ENCODE results near the gene CALD1. TPM values are rescaled to one million over a fixed set of nuclear protein-coding genes. Genes with fewer than 3 reads are reported as not detected.

Gene CALD1
- total RNA-seq, 2 donors from 2014 or later = 10.8 to 20.0 TPM

GRCh38 chr7:134927723-134928122, 148.3 kb downstream of the CALD1 start:
- Mint-ChIP-seq H3K27ac (no peak overlapping the region), H3K36me3 (ENCODE audit: insufficient read depth in 2 of 2) (peaks cover 0 to 1% of the 10 kb centered on the region in 2 donors), H3K4me1 (ENCODE audit: low read depth) (peaks cover under 1% of the 10 kb centered on the region), H3K27me3 (ENCODE audit: low read depth) (no peaks in the 10 kb centered on the region), H3K9me3 (peaks cover 5 to 6% of the 10 kb centered on the region in 2 donors), H3K4me3 (no peak overlapping the region)
- ATAC-seq (replicated peaks in 1 of 2) (no peak), DNase-seq (no peak)

- H3K36me3 Mint-ChIP-seq (ENCODE audit: insufficient read depth in 2 of 2) = peaks cover 0 to 1% of the 10 kb centered on the region in 2 donors
- no peak overlapping the region for H3K4me3 Mint-ChIP-seq
- H3K27me3 Mint-ChIP-seq (ENCODE audit: low read depth) = no peaks in the 10 kb centered on the region
- H3K27ac Mint-ChIP-seq = no peak overlapping the region
- ATAC-seq (replicated peaks in 1 of 2) (no peak), DNase-seq (no peak)
- peaks cover 5 to 6% of the 10 kb centered on the region in 2 donors for H3K9me3 Mint-ChIP-seq
- peaks cover 9% of the 10 kb centered on the region for H3K4me1 Mint-ChIP-seq (ENCODE audit: low read depth)
Measured at GRCh38 chr7:134928554-134928953, 149.1 kb downstream of the CALD1 start.

DNA sequence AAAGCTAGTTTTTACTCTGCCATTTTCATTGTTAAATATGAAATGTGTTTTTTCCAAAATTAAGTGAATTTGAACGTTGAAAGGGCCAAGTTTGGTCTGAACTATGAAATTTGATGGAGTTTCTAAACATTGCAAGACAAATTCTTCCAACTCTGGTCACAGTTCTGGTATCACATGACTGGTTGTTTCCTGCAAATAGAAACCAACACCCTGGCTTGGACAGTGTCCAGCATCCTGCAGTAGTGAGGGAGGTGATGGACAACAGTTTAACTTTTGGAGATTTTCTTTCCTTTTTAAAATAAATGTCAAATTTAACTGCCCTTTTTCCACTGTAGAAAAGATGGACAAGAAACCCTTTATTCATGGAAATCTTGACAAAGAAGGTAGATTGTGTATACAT, 152.1 kb downstream of the CALD1 start:
- peaks cover 19% of the 10 kb centered on the region for H3K4me1 Mint-ChIP-seq (ENCODE audit: low read depth)
- no peak overlapping the region for H3K4me3 Mint-ChIP-seq
- no peak overlapping the region for H3K27ac Mint-ChIP-seq
- H3K9me3 Mint-ChIP-seq = peaks cover 0 to 3% of the 10 kb centered on the region in 2 donors
- DNase-seq (no peak), ATAC-seq (replicated peaks in 1 of 2) (no peak)
- H3K36me3 Mint-ChIP-seq (ENCODE audit: insufficient read depth in 2 of 2) = peaks cover 0 to 1% of the 10 kb centered on the region in 2 donors
- H3K27me3 Mint-ChIP-seq (ENCODE audit: low read depth) = no peaks in the 10 kb centered on the region

- no peak for DNase-seq
- peaks cover 0 to 3% of the 10 kb centered on the region in 2 donors for H3K9me3 Mint-ChIP-seq
- peaks cover 2% of the 10 kb centered on the region for H3K27me3 Mint-ChIP-seq (ENCODE audit: low read depth)
- H3K36me3 Mint-ChIP-seq (ENCODE audit: insufficient read depth in 2 of 2) = peaks cover 0 to 1% of the 10 kb centered on the region in 2 donors
- peak overlapping the region; percentile 38 to 41 for H3K4me3 Mint-ChIP-seq
- ATAC-seq (replicated peaks in 1 of 2) = no peak
- peak overlapping the region; percentile 4 for H3K27ac Mint-ChIP-seq
- peaks cover 29% of the 10 kb centered on the region for H3K4me1 Mint-ChIP-seq (ENCODE audit: low read depth)
Measured at GRCh38 chr7:134932707-134933370, 153.4 kb downstream of the CALD1 start.

GRCh38 chr7:134933460-134934068, 154.1 kb downstream of the CALD1 start:
- DNase-seq (no peak), ATAC-seq (replicated peaks in 1 of 2) (no peak)
- Mint-ChIP-seq H3K27ac (peak overlapping the region; percentile 4), H3K4me3 (peak overlapping the region; percentile 38 to 41), H3K27me3 (ENCODE audit: low read depth) (peaks cover 8% of the 10 kb centered on the region), H3K4me1 (ENCODE audit: low read depth) (peaks cover 29% of the 10 kb centered on the region), H3K9me3 (peaks cover 0 to 3% of the 10 kb centered on the region in 2 donors), H3K36me3 (ENCODE audit: insufficient read depth in 2 of 2) (peaks cover 0 to 1% of the 10 kb centered on the region in 2 donors)

- peaks cover 8% of the 10 kb centered on the region for H3K27me3 Mint-ChIP-seq (ENCODE audit: low read depth)
- H3K27ac Mint-ChIP-seq = no peak overlapping the region
- no peak for DNase-seq
- H3K4me1 Mint-ChIP-seq (ENCODE audit: low read depth) = peaks cover 29% of the 10 kb centered on the region
- H3K36me3 Mint-ChIP-seq (ENCODE audit: insufficient read depth in 2 of 2) = peaks cover 0 to 1% of the 10 kb centered on the region in 2 donors
- ATAC-seq (replicated peaks in 1 of 2) = no peak
- peaks cover 0 to 3% of the 10 kb centered on the region in 2 donors for H3K9me3 Mint-ChIP-seq
- no peak overlapping the region for H3K4me3 Mint-ChIP-seq
Measured at GRCh38 chr7:134935701-134936100, 156.3 kb downstream of the CALD1 start.

DNA sequence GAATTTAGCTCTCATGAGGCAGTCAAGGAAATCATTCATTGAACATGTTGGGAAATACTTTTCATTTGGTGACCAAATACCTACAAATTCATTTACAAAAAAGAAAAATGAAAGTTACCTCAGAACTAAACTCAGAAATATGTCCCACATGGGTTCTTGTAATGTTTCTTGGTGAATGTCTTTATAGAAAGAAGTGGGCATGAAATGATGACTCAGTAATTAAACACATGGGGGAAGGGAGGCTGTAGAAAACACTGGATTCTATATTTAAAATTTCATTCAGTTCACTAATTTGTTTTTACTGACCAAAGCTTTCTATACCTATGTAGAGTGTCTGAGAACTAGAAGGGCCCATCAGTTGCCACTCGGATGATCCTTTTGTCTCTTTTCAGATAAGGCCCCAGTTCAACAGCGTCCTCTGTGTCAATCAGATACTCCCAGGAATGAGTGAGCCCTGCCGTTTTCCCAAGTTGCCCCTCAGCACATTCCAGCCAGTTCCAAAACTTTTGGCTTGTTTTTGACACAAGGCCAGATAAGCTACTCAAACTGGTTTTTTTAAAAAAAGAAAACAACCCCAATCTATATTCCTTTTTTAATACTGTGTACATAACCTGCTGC, 157.6 kb downstream of the CALD1 start:
- Mint-ChIP-seq H3K4me3 (no peak overlapping the region), H3K36me3 (ENCODE audit: insufficient read depth in 2 of 2) (peaks cover 0 to 1% of the 10 kb centered on the region in 2 donors), H3K27ac (no peak overlapping the region), H3K27me3 (ENCODE audit: low read depth) (peaks cover 8% of the 10 kb centered on the region), H3K4me1 (ENCODE audit: low read depth) (peaks cover 29% of the 10 kb centered on the region), H3K9me3 (no peaks in the 10 kb centered on the region)
- DNase-seq = no peak
- no peak for ATAC-seq (replicated peaks in 1 of 2)

DNA sequence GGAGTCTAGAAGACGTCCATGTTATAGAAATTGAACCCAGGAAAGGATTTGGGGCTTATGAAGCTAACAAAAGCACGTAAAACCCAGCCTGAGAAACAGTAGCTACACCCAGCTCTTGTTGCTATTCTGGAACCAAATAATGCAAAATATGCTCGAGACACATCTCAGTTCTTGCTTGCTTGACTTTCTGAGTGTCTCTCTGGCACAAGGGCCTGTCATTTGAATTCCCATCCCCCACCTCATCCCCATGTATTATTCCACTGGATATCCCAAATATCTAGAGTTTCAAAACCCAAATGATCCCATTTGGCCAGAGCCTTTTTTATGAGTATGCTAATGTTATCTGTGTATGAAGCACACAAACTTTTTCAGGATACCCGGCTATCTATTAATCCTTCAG, 158.7 kb downstream of the CALD1 start:
- peaks cover 8% of the 10 kb centered on the region for H3K27me3 Mint-ChIP-seq (ENCODE audit: low read depth)
- ATAC-seq (replicated peaks in 1 of 2) (no peak), DNase-seq (no peak)
- H3K27ac Mint-ChIP-seq = no peak overlapping the region
- H3K36me3 Mint-ChIP-seq (ENCODE audit: insufficient read depth in 2 of 2) = no peaks in the 10 kb centered on the region
- H3K9me3 Mint-ChIP-seq = no peaks in the 10 kb centered on the region
- H3K4me3 Mint-ChIP-seq = no peak overlapping the region
- H3K4me1 Mint-ChIP-seq (ENCODE audit: low read depth) = peaks cover 24% of the 10 kb centered on the region

GRCh38 chr7:134939136-134939535, 159.7 kb downstream of the CALD1 start:
- Mint-ChIP-seq H3K27me3 (ENCODE audit: low read depth) (peaks cover 8% of the 10 kb centered on the region), H3K36me3 (ENCODE audit: insufficient read depth in 2 of 2) (no peaks in the 10 kb centered on the region), H3K27ac (no peak overlapping the region), H3K9me3 (no peaks in the 10 kb centered on the region), H3K4me3 (no peak overlapping the region), H3K4me1 (ENCODE audit: low read depth) (peaks cover 18% of the 10 kb centered on the region)
- DNase-seq = no peak
- ATAC-seq (replicated peaks in 1 of 2) = no peak

GRCh38 chr7:134940729-134941128, 161.3 kb downstream of the CALD1 start:
- H3K4me1 Mint-ChIP-seq (ENCODE audit: low read depth) = peaks cover 14% of the 10 kb centered on the region
- no peak overlapping the region for H3K4me3 Mint-ChIP-seq
- DNase-seq = no peak
- H3K9me3 Mint-ChIP-seq = no peaks in the 10 kb centered on the region
- H3K36me3 Mint-ChIP-seq (ENCODE audit: insufficient read depth in 2 of 2) = no peaks in the 10 kb centered on the region
- peaks cover 8% of the 10 kb centered on the region for H3K27me3 Mint-ChIP-seq (ENCODE audit: low read depth)
- ATAC-seq (replicated peaks in 1 of 2) = no peak
- no peak overlapping the region for H3K27ac Mint-ChIP-seq

GRCh38 chr7:134941185-134941900, 161.9 kb downstream of the CALD1 start:
- H3K4me3 Mint-ChIP-seq = no peak overlapping the region

DNA sequence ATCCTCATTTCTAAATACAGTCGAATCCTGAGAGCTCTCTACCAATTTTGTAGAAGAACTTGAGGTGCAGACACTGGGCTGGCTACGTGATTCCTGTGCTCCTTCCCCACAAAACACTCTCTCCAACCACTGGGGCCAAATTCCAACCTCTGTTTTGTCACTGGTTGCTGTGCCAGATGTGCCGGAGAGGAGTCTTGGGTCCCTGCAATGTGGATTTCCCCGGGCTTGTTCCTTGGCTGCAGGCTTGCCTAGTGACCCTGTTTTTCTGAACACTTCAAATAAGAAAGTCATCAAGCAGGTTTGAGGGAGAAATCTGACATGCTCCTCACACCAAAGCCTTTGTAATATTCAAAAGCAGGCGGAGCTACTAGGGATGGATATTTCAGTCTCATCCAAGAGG, 162.5 kb downstream of the CALD1 start:
- Mint-ChIP-seq H3K4me1 (ENCODE audit: low read depth) (peaks cover 19% of the 10 kb centered on the region), H3K4me3 (no peak overlapping the region), H3K27me3 (ENCODE audit: low read depth) (peaks cover 8% of the 10 kb centered on the region), H3K27ac (no peak overlapping the region), H3K36me3 (ENCODE audit: insufficient read depth in 2 of 2) (no peaks in the 10 kb centered on the region), H3K9me3 (no peaks in the 10 kb centered on the region)
- DNase-seq (no peak), ATAC-seq (replicated peaks in 1 of 2) (no peak)

More at GRCh38 chr7:134941185-134941900, 161.9 kb downstream of the CALD1 start:
- H3K9me3 Mint-ChIP-seq = no peaks in the 10 kb centered on the region
- H3K36me3 Mint-ChIP-seq (ENCODE audit: insufficient read depth in 2 of 2) = no peaks in the 10 kb centered on the region
- DNase-seq (no peak), ATAC-seq (replicated peaks in 1 of 2) (no peak)
- no peak overlapping the region for H3K27ac Mint-ChIP-seq
- peaks cover 19% of the 10 kb centered on the region for H3K4me1 Mint-ChIP-seq (ENCODE audit: low read depth)
- peaks cover 8% of the 10 kb centered on the region for H3K27me3 Mint-ChIP-seq (ENCODE audit: low read depth)
